Large intestine (tissue), 3 donors: ENCODE results near the gene SORCS3. TPM values are rescaled to one million over a fixed set of nuclear protein-coding genes. Genes with fewer than 3 reads are reported as not detected.

Experiments used
- DNase-seq, 2 donors: peaks; one replicate each; pipeline versions ENCODE4 v3.0.0 to v3.0.0-alpha.2; 2013
- H3K27ac ChIP-seq: one replicate; pipeline ENCODE4 v1.5.1; 2013; ENCODE audit warnings: low read length
- H3K27me3 ChIP-seq: 2 replicates; pipeline ENCODE4 v1.6.1; 2013; ENCODE audit warnings: low read length; ENCODE audit not compliant: control insufficient read depth, insufficient read depth
- H3K36me3 ChIP-seq: 2 replicates; pipeline ENCODE4 v1.6.1; 2013; ENCODE audit warnings: low read length; ENCODE audit not compliant: control insufficient read depth, insufficient read depth
- H3K4me1 ChIP-seq: one replicate; pipeline ENCODE4 v1.6.1; 2013; ENCODE audit warnings: low read length; ENCODE audit not compliant: control insufficient read depth, insufficient read depth
- H3K4me3 ChIP-seq: one replicate; pipeline ENCODE4 v1.5.1; 2013; ENCODE audit warnings: low read length
- H3K9me3 ChIP-seq: one replicate; pipeline ENCODE4 v1.6.1; 2013; ENCODE audit warnings: mild to moderate bottlenecking, low read depth, low read length, moderate library complexity; ENCODE audit not compliant: control insufficient read depth
- WGBS: methylation state at CpG from one replicate; pipeline ENCODE4 v1.1.5; 2013; ENCODE audit warnings: low lambda C conversion rate; ENCODE audit not compliant: insufficient coverage; 5-methylcytosine and 5-hydroxymethylcytosine counted together
- polyA plus RNA-seq: library from polyadenylated mRNA; unstranded; fragments of 120-200 nt; gene quantifications from one replicate; pipeline ENCODE4 v1.2.1, GENCODE V29; 2013

The SORCS3 gene
- polyA plus RNA-seq, 1 donor: 1.7 TPM

DNA sequence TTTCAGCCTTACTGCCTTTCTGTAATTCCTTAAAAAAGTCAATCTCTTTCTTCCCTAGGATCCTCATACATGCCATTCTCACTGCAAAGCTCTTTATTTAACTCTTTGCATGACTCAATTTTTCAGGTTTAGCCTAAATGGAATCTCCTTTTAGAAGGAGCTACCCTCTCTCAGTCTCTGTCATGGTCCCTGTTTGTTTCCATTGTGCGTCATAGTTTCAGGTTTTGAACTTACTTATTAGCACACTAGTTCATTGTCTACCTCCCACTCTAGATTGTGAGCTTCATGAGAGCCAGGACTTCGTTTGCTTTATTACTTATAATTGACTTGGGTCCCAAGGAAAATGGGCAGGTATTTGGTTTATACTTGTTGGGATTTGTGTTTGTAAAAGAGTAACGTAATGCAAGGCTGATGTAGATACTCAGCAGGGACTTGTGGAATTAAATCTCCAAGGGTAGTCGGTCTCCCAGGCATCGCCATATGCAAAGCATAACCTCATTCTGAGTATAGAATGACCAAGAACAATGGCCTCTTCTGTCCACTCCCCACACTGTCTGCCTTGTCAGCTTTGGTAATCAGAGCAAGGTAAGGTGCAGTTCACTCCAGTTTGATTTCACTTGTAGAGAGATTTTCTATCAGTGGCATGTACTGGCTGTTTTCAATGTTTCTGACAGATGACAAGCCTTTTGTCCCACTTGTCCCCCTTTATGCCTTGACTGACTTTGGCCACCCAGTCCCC is 252.0 kb downstream of the SORCS3 start:
- Histone ChIP-seq H3K4me1 (no peaks in the 10 kb centered on the region), H3K9me3 (no peaks in the 10 kb centered on the region), H3K36me3 (no peaks in the 10 kb centered on the region), H3K4me3 (no peak overlapping the region), H3K27ac (no peak overlapping the region), H3K27me3 (no peaks in the 10 kb centered on the region)
- no CpG with 5 or more reads among the region's 5 CpGs for WGBS
- DNase-seq: no peak

DNA sequence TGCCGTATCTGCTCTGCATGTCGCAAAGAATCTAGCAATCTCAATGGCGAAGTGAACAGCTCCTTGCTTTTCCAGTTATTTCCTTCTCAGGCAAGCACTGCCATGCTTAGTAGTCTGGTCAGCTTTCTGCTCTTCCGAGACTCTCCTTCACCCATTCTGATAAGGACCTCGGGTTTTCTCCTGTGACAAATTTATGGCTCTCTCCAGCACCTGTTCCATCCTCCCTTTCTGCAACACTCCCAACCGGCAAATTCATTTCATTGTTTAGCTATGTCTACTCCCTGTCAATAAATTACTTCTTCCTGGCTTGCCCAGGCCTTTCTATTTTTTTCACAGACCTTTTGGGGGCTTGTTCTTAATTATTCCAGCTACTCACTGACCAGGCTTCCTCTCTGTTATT is 252.6 kb downstream of the SORCS3 start:
- Histone ChIP-seq H3K9me3 (no peaks in the 10 kb centered on the region), H3K27me3 (no peaks in the 10 kb centered on the region), H3K4me1 (no peaks in the 10 kb centered on the region), H3K4me3 (no peak overlapping the region), H3K36me3 (no peaks in the 10 kb centered on the region), H3K27ac (no peak overlapping the region)
- 13% methylated on average over 1 of the region's 6 CpGs for WGBS
- no peak for DNase-seq

DNA sequence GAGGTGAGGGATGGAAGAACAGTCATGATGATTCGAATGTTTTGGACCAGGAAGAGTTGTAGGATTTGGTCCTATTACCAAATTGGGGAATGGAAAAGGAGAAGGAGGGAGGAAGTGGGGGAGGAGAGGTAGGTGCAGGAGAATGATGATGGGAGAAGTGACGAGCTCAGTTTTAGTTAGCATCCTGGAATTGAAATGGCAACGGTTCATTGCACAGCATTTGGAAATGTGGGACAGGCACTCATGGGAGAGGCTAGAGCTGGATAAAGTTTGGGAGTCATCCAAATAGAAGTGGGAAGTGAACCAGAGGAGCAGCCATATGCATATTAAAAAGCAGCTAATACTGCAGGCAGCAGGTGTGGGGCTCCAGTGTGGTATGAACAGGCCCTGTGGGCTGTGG is 253.6 kb downstream of the SORCS3 start:
- H3K4me1 ChIP-seq: no peaks in the 10 kb centered on the region
- H3K9me3 ChIP-seq: no peaks in the 10 kb centered on the region
- WGBS: 100% methylated on average over 1 of the region's 3 CpGs
- H3K27ac ChIP-seq: no peak overlapping the region
- no peak overlapping the region for H3K4me3 ChIP-seq
- no peaks in the 10 kb centered on the region for H3K27me3 ChIP-seq
- H3K36me3 ChIP-seq: no peaks in the 10 kb centered on the region
- no peak for DNase-seq

DNA sequence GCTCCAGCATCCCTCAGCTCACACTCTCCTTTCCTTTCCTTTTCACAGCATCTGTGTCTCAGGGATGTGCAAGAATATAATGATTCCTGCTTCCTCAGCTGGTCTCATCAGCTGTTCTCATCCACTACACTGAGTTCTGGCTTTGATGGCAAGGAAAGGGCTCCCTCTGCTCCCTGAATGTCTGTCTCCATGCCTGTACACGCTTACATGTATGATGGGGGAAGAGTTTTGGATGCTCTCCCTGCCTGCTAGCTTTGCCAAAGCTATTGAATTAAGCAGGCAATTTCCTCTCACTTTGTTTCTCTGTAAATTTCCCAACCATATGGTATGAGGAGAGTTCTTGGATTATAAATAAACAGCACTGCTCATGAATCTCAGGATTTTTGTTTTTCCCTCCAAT is 254.5 kb downstream of the SORCS3 start:
- Histone ChIP-seq H3K9me3 (no peaks in the 10 kb centered on the region), H3K4me1 (no peaks in the 10 kb centered on the region), H3K4me3 (no peak overlapping the region), H3K27ac (no peak overlapping the region), H3K36me3 (no peaks in the 10 kb centered on the region), H3K27me3 (no peaks in the 10 kb centered on the region)
- no CpG with 5 or more reads among the region's 1 CpG for WGBS
- DNase-seq: peak; percentile 17 to 18

DNA sequence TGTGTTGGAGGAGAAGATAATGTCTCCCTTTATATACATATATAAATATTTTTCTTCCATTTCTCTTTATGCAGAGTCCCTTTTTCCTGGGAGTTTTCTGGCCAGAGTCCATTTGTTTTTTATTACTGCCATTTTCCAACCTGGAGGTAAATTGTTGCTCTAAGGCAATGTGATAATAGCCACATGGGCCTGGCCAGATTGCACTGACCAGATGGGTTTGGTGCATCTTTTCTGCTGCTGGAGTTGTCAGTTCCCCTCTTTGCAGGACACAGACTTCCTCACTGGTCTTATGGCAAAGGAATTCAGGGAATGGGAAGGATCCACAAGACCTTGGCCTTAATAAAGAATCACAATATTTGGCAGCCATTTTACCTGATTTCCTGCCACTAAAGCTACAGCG is 254.9 kb downstream of the SORCS3 start:
- Histone ChIP-seq H3K36me3 (no peaks in the 10 kb centered on the region), H3K27me3 (no peaks in the 10 kb centered on the region), H3K9me3 (no peaks in the 10 kb centered on the region), H3K4me3 (no peak overlapping the region), H3K27ac (no peak overlapping the region), H3K4me1 (no peaks in the 10 kb centered on the region)
- WGBS: no CpG with 5 or more reads among the region's 1 CpG
- no peak for DNase-seq

DNA sequence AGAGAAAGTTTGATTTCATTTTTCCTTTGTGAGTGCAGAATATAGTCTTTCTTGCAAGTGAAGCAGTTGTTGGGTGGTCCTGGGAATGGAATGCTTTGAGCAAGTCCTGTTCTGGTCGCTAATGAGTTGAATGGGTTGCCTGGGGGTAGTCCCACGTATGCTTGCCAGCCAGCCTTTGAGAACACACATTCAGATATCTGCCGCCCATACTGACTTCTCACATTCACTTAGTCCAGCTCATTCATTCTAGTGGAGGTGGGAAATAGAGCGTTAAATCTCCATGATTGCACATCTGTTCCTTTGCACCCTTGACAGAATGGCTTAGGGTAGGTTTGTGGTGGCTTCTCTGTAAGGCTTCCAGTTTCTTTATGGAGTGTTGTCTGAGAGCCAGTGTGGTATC is 256.6 kb downstream of the SORCS3 start:
- Histone ChIP-seq H3K4me1 (no peaks in the 10 kb centered on the region), H3K9me3 (no peaks in the 10 kb centered on the region), H3K4me3 (no peak overlapping the region), H3K27me3 (no peaks in the 10 kb centered on the region), H3K27ac (no peak overlapping the region), H3K36me3 (no peaks in the 10 kb centered on the region)
- no peak for DNase-seq
- WGBS: no CpG with 5 or more reads among the region's 4 CpGs

DNA sequence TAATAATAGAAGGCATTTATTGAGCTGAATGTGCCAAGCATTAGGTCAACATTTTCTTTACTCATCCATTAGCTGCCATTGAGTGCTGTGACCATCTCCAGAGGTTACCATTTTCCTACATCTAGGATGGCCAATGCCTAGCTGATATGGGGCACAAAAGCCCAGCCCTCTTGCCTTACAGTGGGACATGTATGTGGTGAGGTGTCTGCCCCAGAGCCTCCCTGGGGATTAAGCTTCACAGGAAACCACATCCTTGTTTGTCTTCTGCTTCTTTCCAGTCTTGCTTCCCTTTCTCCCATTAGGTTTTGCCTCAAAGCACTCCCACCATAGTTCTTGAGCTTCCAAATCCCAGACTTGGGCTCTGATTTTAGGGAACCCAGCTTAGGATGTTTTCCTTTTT is 258.7 kb downstream of the SORCS3 start:
- no peak for DNase-seq
- H3K4me1 ChIP-seq: no peaks in the 10 kb centered on the region
- no peak overlapping the region for H3K27ac ChIP-seq
- H3K9me3 ChIP-seq: no peaks in the 10 kb centered on the region
- no peaks in the 10 kb centered on the region for H3K36me3 ChIP-seq
- no peak overlapping the region for H3K4me3 ChIP-seq
- H3K27me3 ChIP-seq: no peaks in the 10 kb centered on the region

DNA sequence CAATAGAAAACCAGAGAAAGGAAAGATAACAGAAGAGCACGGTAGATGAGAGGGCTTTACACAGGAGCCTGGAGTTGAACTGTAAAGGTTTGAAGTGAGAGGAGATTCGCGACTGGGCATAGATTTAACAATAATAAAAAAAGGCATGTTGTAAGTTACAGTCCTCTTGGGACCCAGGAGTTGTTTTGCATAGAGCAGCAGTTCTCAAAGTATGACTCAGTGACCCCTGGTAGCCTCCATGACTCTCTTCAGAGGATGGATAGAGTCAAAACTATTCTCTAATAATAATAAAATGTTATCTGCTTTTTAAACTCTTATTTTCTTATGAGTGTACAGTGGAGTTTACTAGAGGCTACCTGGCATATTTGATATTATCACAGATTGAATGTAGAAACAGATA is 262.3 kb downstream of the SORCS3 start:
- Histone ChIP-seq H3K27me3 (no peaks in the 10 kb centered on the region), H3K4me1 (no peaks in the 10 kb centered on the region), H3K9me3 (no peaks in the 10 kb centered on the region), H3K27ac (no peak overlapping the region), H3K4me3 (no peak overlapping the region), H3K36me3 (no peaks in the 10 kb centered on the region)
- no peak for DNase-seq
- 80% methylated on average over 3 of the region's 3 CpGs for WGBS

DNA sequence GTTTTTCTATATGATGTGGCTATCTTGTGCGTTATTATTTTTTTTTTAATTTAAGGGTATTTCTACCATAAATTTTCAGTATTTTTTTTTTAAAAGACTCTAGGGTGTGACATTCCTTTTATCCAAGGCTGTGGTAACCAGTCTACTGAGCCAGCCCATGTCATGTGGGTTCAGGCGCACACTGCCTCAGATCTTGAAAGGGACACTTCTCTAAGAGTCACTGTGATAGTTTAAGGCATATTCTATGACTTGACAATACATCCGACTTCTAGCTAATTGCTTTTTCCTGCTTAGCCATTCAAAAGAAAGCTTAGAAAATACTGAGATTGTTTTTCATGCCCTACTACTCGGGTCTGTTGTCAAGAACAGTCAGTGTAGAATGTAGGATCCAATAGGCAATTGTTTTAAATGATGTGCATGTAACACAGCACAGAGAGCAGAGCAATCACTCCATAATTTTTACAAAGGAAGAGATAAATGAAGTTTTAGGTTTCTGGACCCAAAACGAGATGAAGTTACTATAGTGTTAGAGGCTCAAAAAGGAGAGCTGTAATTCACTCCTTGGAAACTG is 263.7 kb downstream of the SORCS3 start:
- Histone ChIP-seq H3K4me1 (no peaks in the 10 kb centered on the region), H3K4me3 (no peak overlapping the region), H3K9me3 (no peaks in the 10 kb centered on the region), H3K36me3 (no peaks in the 10 kb centered on the region), H3K27me3 (no peaks in the 10 kb centered on the region), H3K27ac (no peak overlapping the region)
- DNase-seq: no peak
- 100% methylated on average over 2 of the region's 5 CpGs for WGBS

DNA sequence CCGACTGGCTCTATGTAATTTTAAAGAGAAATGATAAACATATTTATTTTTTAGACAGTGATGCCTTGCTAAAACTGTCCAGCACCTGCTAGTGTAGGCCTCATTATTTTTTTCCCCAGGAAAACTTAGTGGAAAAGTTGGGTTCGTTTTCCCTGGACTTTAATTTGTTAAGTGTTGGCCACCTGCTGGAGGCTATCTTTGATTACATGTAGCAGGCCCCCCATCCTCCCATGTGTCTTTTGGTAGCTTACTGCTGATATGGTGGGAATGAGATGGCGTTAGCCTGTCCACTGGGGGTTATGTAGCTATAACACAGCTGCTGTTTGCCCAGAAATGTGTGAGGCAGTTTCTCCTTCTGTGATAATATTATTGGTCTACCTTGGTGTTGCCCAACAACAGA is 265.0 kb downstream of the SORCS3 start:
- no peaks in the 10 kb centered on the region for H3K9me3 ChIP-seq
- no peak for DNase-seq
- H3K27ac ChIP-seq: no peak overlapping the region
- WGBS: 20% methylated on average over 1 of the region's 3 CpGs
- H3K4me3 ChIP-seq: no peak overlapping the region
- no peaks in the 10 kb centered on the region for H3K36me3 ChIP-seq
- H3K27me3 ChIP-seq: no peaks in the 10 kb centered on the region
- H3K4me1 ChIP-seq: no peaks in the 10 kb centered on the region

DNA sequence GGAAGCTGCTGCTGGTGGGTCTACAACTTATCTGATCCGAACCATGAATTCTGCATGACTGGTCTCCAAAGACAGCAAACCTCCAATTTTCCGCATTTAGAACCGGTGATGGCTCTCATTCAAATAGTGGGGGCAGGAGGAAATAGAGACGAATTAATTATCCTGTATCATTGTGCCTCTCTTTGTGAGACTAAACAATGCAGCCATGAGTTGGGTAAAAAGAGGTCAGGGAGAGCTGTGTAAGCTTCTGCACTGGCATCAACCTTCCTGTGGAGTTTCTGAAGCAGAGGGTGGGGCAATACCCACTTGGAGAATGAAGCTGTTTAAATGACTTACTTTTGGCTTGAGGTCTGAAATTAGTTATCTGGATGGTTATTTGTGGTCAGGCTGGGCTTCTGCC is 266.4 kb downstream of the SORCS3 start:
- Histone ChIP-seq H3K4me1 (no peaks in the 10 kb centered on the region), H3K27me3 (no peaks in the 10 kb centered on the region), H3K36me3 (no peaks in the 10 kb centered on the region), H3K9me3 (no peaks in the 10 kb centered on the region), H3K4me3 (no peak overlapping the region), H3K27ac (no peak overlapping the region)
- no CpG with 5 or more reads among the region's 4 CpGs for WGBS
- DNase-seq: no peak
